Urinary bladder (tissue), 4 donors: ENCODE measurements around the gene SUPT4H1. TPM values are rescaled to one million over a fixed set of nuclear protein-coding genes. Genes with fewer than 3 reads are reported as not detected.

ENCODE experiments used
- DNase-seq: peaks from one replicate; pipeline ENCODE4 v3.0.0-alpha.2; 2015; ENCODE audit errors: extremely low spot score
- H3K27ac ChIP-seq: one replicate; pipeline ENCODE4 v1.5.1; 2013; ENCODE audit warnings: low read depth, mild to moderate bottlenecking, moderate library complexity
- H3K36me3 ChIP-seq: one replicate; pipeline ENCODE4 v1.6.1; 2013; ENCODE audit warnings: mild to moderate bottlenecking, moderate library complexity; ENCODE audit not compliant: insufficient read depth
- H3K4me1 ChIP-seq: one replicate; pipeline ENCODE4 v1.6.1; 2013; ENCODE audit warnings: mild to moderate bottlenecking, moderate library complexity; ENCODE audit not compliant: insufficient read depth
- H3K4me3 ChIP-seq: one replicate; pipeline ENCODE4 v1.5.1; 2013; ENCODE audit warnings: low read depth, low read length
- WGBS: extraction: QIAGEN DNeasy Blood & Tissue Kit; methylation state at CpG from one replicate; pipeline ENCODE4 v1.1.7; 2013; 5-methylcytosine and 5-hydroxymethylcytosine counted together
- polyA plus RNA-seq: library from polyadenylated mRNA; stranded (reverse); fragments of 200-250 nt; gene quantifications from one replicate; pipeline ENCODE4 v1.2.3, GENCODE V29; 2013
- total RNA-seq: library from RNA; depleted of rRNA; stranded (reverse); fragments of >200 nt; gene quantifications from one replicate; pipeline ENCODE4 v1.2.3, GENCODE V29; 2014
- donor health status: healthy with polysubstance abuse.
- donor health status: healthy.

Gene SUPT4H1
- total and polyA plus RNA-seq, 2 donors = 41.9 to 98.3 TPM

- no peak for DNase-seq
- H3K4me1 ChIP-seq = no peaks in the 10 kb centered on the region
- H3K36me3 ChIP-seq = no peaks in the 10 kb centered on the region
- H3K27ac ChIP-seq = no peak overlapping the region
- 60% methylated on average over 4 of the region's 4 CpGs for WGBS
- H3K4me3 ChIP-seq = no peak overlapping the region
Measured at GRCh38 chr17:58385359-58385899, 33.4 kb upstream of the SUPT4H1 start.

GRCh38 chr17:58384897-58385296 lies 32.9 kb upstream of the SUPT4H1 start:
- Histone ChIP-seq H3K4me1 (no peaks in the 10 kb centered on the region), H3K36me3 (no peaks in the 10 kb centered on the region), H3K4me3 (no peak overlapping the region), H3K27ac (no peak overlapping the region)
- 78% methylated on average over 3 of the region's 3 CpGs for WGBS
- no peak for DNase-seq

- H3K4me3 ChIP-seq = no peak overlapping the region
- no peak overlapping the region for H3K27ac ChIP-seq
- no peak for DNase-seq
- H3K36me3 ChIP-seq = no peaks in the 10 kb centered on the region
- no peaks in the 10 kb centered on the region for H3K4me1 ChIP-seq
- 79% methylated on average over 4 of the region's 4 CpGs for WGBS
Measured at GRCh38 chr17:58383892-58384462, 32.0 kb upstream of the SUPT4H1 start.

GRCh38 chr17:58382872-58383242 lies 30.9 kb upstream of the SUPT4H1 start:
- DNase-seq = no peak
- no peaks in the 10 kb centered on the region for H3K36me3 ChIP-seq
- H3K4me3 ChIP-seq = no peak overlapping the region
- no peaks in the 10 kb centered on the region for H3K4me1 ChIP-seq
- 77% methylated on average over 1 of the region's 1 CpG for WGBS
- no peak overlapping the region for H3K27ac ChIP-seq

GRCh38 chr17:58382108-58382871 lies 30.3 kb upstream of the SUPT4H1 start:
- no peaks in the 10 kb centered on the region for H3K4me1 ChIP-seq
- 28% methylated on average over 4 of the region's 4 CpGs for WGBS
- no peaks in the 10 kb centered on the region for H3K36me3 ChIP-seq
- H3K4me3 ChIP-seq = no peak overlapping the region
- no peak for DNase-seq
- H3K27ac ChIP-seq = no peak overlapping the region

GRCh38 chr17:58381124-58382035 lies 29.4 kb upstream of the SUPT4H1 start:
- DNase-seq = no peak
- Histone ChIP-seq H3K4me1 (no peaks in the 10 kb centered on the region), H3K27ac (no peak overlapping the region), H3K36me3 (no peaks in the 10 kb centered on the region), H3K4me3 (no peak overlapping the region)
- WGBS = 31% methylated on average over 3 of the region's 3 CpGs

GRCh38 chr17:58380207-58381123 lies 28.5 kb upstream of the SUPT4H1 start:
- Histone ChIP-seq H3K27ac (no peak overlapping the region), H3K4me1 (no peaks in the 10 kb centered on the region), H3K4me3 (no peak overlapping the region), H3K36me3 (no peaks in the 10 kb centered on the region)
- DNase-seq = no peak
- WGBS = 91% methylated on average over 5 of the region's 5 CpGs

- no peak overlapping the region for H3K4me3 ChIP-seq
- no peaks in the 10 kb centered on the region for H3K4me1 ChIP-seq
- H3K36me3 ChIP-seq = no peaks in the 10 kb centered on the region
- WGBS = 78% methylated on average over 3 of the region's 3 CpGs
- DNase-seq = no peak
- no peak overlapping the region for H3K27ac ChIP-seq
Measured at GRCh38 chr17:58379511-58379824, 27.5 kb upstream of the SUPT4H1 start.

- 60% methylated on average over 8 of the region's 8 CpGs for WGBS
- DNase-seq = no peak
Measured at GRCh38 chr17:58378733-58379510, 26.9 kb upstream of the SUPT4H1 start.

GRCh38 chr17:58377661-58378060 lies 25.7 kb upstream of the SUPT4H1 start:
- no peak for DNase-seq
- Histone ChIP-seq H3K27ac (no peak overlapping the region), H3K36me3 (no peaks in the 10 kb centered on the region), H3K4me3 (no peak overlapping the region), H3K4me1 (no peaks in the 10 kb centered on the region)
- WGBS = 69% methylated on average over 5 of the region's 5 CpGs

More at GRCh38 chr17:58378733-58379510, 26.9 kb upstream of the SUPT4H1 start:
- H3K4me1 ChIP-seq = no peaks in the 10 kb centered on the region
- no peaks in the 10 kb centered on the region for H3K36me3 ChIP-seq
- H3K4me3 ChIP-seq = no peak overlapping the region
- no peak overlapping the region for H3K27ac ChIP-seq

- H3K4me3 ChIP-seq = no peak overlapping the region
- DNase-seq = peak; percentile 72
- no peaks in the 10 kb centered on the region for H3K4me1 ChIP-seq
- 72% methylated on average over 3 of the region's 3 CpGs for WGBS
- no peak overlapping the region for H3K27ac ChIP-seq
- H3K36me3 ChIP-seq = no peaks in the 10 kb centered on the region
Measured at GRCh38 chr17:58377093-58377601, 25.1 kb upstream of the SUPT4H1 start.

GRCh38 chr17:58376472-58377000 lies 24.5 kb upstream of the SUPT4H1 start:
- H3K4me3 ChIP-seq = no peak overlapping the region
- no peak overlapping the region for H3K27ac ChIP-seq
- DNase-seq = no peak
- WGBS = 70% methylated on average over 4 of the region's 4 CpGs
- H3K4me1 ChIP-seq = no peaks in the 10 kb centered on the region
- H3K36me3 ChIP-seq = no peaks in the 10 kb centered on the region
